OCI-M2 (cell line): ENCODE results near the gene FAM168A.
"Not testable (repeated sequence)": the region's sequence is repeated elsewhere in the genome, so short reads cannot be mapped to it uniquely, and the experiment has no call there.

Experiments
- DNase-seq: peaks from one replicate; lab custom pipeline; 2025; ENCODE audit not compliant: unreplicated experiment; lab: John Stamatoyannopoulos, UW

The FAM168A gene

GRCh38 chr11:73597336-73597955 is 466 bp downstream of the FAM168A start:
- no peak for DNase-seq

- no peak for DNase-seq
These were observed 1.4 kb downstream of the FAM168A start for GRCh38 chr11:73596547-73596946.

GRCh38 chr11:73592640-73593039 is 5.3 kb downstream of the FAM168A start:
- no peak for DNase-seq

GRCh38 chr11:73591743-73592142 is 6.2 kb downstream of the FAM168A start:
- no peak for DNase-seq

- DNase-seq, result no peak
These were observed 6.9 kb downstream of the FAM168A start for GRCh38 chr11:73590991-73591390.

GRCh38 chr11:73586791-73587190 is 11.1 kb downstream of the FAM168A start:
- no peak for DNase-seq

- DNase-seq, result no peak
These were observed 11.9 kb downstream of the FAM168A start for GRCh38 chr11:73585834-73586575.

- no peak for DNase-seq
These were observed 13.1 kb downstream of the FAM168A start for GRCh38 chr11:73584831-73585230.

- DNase-seq, result no peak
These were observed 15.3 kb downstream of the FAM168A start for GRCh38 chr11:73582653-73583052.

GRCh38 chr11:73580749-73581148 is 17.2 kb downstream of the FAM168A start:
- not testable (repeated sequence) for DNase-seq

- DNase-seq, result no peak
These were observed 18.1 kb downstream of the FAM168A start for GRCh38 chr11:73579641-73580434.

- no peak for DNase-seq
These were observed 19.2 kb downstream of the FAM168A start for GRCh38 chr11:73578592-73579185.

GRCh38 chr11:73577496-73577917 is 20.4 kb downstream of the FAM168A start:
- DNase-seq, result no peak

- no peak for DNase-seq
These were observed 21.7 kb downstream of the FAM168A start for GRCh38 chr11:73576185-73576614.

GRCh38 chr11:73571982-73572381 is 25.9 kb downstream of the FAM168A start:
- not testable (repeated sequence) for DNase-seq

GRCh38 chr11:73570415-73571114 is 27.3 kb downstream of the FAM168A start:
- no peak for DNase-seq

- DNase-seq, result no peak
These were observed 30.7 kb downstream of the FAM168A start for GRCh38 chr11:73566977-73567755.

GRCh38 chr11:73566422-73566821 is 31.5 kb downstream of the FAM168A start:
- DNase-seq, result no peak

GRCh38 chr11:73565804-73566203 is 32.1 kb downstream of the FAM168A start:
- no peak for DNase-seq

GRCh38 chr11:73564903-73565302 is 33.0 kb downstream of the FAM168A start:
- no peak for DNase-seq
